GM08714 (cell line): ENCODE data around the gene ITGA11.

Experiments used
- H3K4me3 ChIP-seq: fragments of 200-500 bp; sonication (Bioruptor generic); 2 replicates; pipeline ENCODE4 v1.5.1; 2014; ENCODE audit warnings: mild to moderate bottlenecking, low read length, inconsistent platforms
- ZNF274 ChIP-seq: IDR thresholded peaks from 2 replicates; pipeline ENCODE4 v1.6.1; 2012; ENCODE audit warnings: mild to moderate bottlenecking, low read depth, low read length

Gene ITGA11

GRCh38 chr15:68464448-68465090, 32.6 kb upstream of the ITGA11 start:
- TF ChIP-seq ZNF274: no peak

GRCh38 chr15:68463996-68464395, 32.0 kb upstream of the ITGA11 start:
- TF ChIP-seq ZNF274: no peak
- no peak overlapping the region for H3K4me3 ChIP-seq

More at GRCh38 chr15:68464448-68465090, 32.6 kb upstream of the ITGA11 start:
- no peak overlapping the region for H3K4me3 ChIP-seq

DNA sequence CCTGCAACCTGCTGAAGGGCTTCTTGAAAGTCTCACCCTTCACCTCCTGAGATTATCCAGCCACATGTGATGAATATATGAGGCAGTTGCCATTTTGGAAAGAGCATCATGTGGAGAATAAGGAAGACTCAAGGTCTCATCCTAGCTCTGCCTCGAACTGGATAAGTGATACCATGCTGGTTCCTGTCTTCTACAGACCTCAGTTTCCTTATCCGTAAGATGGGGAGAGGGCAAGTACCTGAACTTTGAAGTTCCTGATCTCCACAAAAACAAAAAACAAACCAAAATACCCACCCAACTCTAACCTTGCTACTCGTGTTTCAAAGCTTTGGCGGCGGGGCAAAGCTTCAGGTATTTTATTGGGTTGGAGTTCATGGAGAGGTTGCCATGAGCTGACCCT, 31.5 kb upstream of the ITGA11 start:
- TF ChIP-seq ZNF274: no peak

DNA sequence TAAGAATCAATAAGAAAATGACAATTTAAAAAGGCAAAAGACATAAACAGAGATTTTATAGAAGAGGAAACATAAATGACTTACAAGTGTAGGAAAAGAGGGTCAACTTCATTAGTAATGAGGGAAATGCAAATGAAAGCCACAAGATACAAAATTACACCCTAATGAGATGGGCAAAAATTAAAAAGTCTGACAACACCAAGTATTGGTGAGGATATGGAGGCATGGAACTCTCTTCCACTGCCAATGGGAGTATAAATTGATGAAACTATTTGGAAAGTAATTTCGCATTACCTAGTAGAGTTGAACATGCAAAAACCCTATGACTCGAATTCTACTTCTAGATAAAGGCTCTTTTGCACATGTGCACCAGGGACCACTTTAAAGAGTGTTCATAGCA, 28.2 kb upstream of the ITGA11 start:
- no peak for TF ChIP-seq ZNF274
- no peak overlapping the region for H3K4me3 ChIP-seq

More for the DNA sequence above, 31.5 kb upstream of the ITGA11 start:
- H3K4me3 ChIP-seq: no peak overlapping the region

- TF ChIP-seq ZNF274: no peak
- no peak overlapping the region for H3K4me3 ChIP-seq
These were observed 18.2 kb upstream of the ITGA11 start for GRCh38 chr15:68450192-68450591.

- TF ChIP-seq ZNF274: no peak
- no peak overlapping the region for H3K4me3 ChIP-seq
These were observed 17.4 kb upstream of the ITGA11 start for GRCh38 chr15:68449389-68449788.

DNA sequence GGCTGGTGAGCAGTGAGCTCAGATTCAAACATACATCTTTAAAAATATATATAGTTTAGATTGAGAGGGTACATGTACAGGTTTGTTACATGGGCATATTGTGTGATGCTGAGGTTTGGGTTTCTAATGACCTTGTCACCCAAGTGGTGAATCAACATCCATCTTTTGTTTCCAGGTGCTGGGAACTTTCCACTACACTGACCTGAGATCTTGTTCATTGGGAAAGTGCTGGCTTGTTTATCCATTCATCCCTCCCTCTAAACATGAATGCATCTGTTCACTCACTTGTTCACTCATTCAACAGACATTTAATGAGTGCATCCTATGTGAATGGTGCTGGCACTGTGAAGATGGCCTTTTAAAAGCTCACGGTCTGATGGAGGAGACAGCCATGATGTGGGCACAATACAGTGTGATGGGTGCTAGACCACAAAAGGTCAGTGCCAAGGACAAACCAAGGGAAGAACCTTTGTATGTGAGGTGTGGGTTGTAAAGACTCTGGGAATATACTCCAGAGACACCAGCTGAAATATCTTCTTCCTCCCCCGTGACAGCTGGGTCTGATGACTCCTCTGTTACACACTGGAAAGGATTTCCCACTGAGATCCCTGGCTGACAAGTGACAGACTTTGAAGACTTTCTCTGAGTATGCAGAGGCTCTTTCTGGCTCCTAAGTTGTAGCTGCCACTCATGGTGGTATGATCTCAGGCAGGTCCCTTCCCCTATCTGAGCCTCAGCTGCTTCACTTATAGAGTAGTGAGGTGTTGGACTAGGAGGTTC, 16.2 kb upstream of the ITGA11 start:
- no peak for TF ChIP-seq ZNF274
- no peak overlapping the region for H3K4me3 ChIP-seq

DNA sequence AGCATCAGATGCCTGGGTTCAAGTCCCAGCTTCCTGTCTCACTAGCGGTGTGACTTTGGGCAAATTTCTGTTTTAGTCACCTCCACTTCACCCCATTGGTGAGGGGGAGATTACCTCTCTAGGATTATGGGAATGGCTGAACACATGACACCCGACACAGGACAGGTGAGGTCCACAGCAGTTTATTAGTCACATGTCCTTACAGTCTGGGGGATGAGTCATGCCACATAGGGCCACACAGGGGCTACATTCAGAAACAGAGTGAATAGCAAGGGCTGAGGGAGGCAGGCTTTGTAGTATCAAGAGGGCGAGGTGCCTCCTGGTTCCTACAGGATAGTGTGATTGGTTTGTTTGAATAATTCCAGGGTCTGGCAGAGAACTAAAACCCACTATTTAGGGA, 15.2 kb upstream of the ITGA11 start:
- TF ChIP-seq ZNF274: no peak
- no peak overlapping the region for H3K4me3 ChIP-seq

- TF ChIP-seq ZNF274: no peak
- H3K4me3 ChIP-seq: no peak overlapping the region
These were observed 13.4 kb upstream of the ITGA11 start for GRCh38 chr15:68445351-68445750.

GRCh38 chr15:68444336-68444735, 12.4 kb upstream of the ITGA11 start:
- no peak overlapping the region for H3K4me3 ChIP-seq
- TF ChIP-seq ZNF274: no peak

- TF ChIP-seq ZNF274: no peak
These were observed 10.9 kb upstream of the ITGA11 start for GRCh38 chr15:68442903-68443302.

DNA sequence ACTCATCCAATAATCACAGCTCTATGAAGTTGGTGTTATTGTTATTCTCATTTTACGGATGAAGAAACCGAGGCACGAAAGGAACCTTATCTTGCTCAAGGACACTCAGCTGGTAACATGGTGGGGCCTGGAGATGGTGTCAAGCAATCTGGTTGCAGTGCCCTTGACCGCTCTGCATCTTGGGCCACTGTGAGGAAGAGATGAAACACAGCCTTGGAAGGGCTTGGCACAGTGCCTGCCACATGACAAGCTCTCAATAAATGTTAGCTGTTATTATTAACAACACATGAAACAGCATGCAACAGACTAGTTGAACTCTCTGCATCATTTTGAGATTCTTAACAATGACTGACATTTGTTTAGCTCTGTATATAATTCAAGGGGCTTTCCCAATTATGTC, 10.1 kb upstream of the ITGA11 start:
- no peak for TF ChIP-seq ZNF274
- no peak overlapping the region for H3K4me3 ChIP-seq

More at GRCh38 chr15:68442903-68443302, 10.9 kb upstream of the ITGA11 start:
- no peak overlapping the region for H3K4me3 ChIP-seq

DNA sequence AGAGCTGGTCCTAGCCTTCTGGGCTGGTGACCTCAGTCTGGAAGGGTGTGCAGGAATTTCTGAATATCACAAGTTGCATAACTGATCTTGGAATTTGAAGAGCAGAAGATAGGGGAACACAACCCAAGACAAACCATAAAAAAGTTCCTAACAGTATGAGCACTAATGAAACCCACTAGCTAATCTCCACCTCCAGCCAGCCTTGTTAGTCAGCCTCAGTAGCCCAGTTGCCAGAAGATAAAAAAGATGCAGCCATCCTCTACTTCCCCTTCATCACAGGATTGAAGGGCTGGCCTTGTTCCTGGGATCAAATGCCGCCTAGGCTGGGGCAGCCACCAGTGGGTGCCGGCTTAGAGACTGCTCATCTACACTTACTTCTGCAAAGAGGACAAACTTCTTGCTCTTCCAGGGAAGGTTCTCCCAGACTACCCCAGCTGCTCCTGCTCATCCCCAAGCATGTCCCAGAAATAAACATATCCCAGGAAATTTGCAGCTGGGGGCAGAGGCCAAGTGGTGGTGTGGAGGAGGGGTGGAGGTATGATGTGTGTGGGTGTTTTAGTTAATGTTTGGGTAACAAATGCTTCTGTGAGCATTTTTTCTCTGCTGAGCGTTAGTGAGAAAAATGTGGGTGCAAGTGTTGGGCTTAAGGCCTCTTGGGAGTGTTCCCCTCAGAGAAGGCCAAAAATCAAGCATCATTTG, 9.2 kb upstream of the ITGA11 start:
- TF ChIP-seq ZNF274: no peak

GRCh38 chr15:68440136-68440535, 8.2 kb upstream of the ITGA11 start:
- no peak overlapping the region for H3K4me3 ChIP-seq
- no peak for TF ChIP-seq ZNF274

More for the DNA sequence above, 9.2 kb upstream of the ITGA11 start:
- no peak overlapping the region for H3K4me3 ChIP-seq

GRCh38 chr15:68439506-68439905, 7.5 kb upstream of the ITGA11 start:
- TF ChIP-seq ZNF274: no peak
- no peak overlapping the region for H3K4me3 ChIP-seq
